Hepatocyte (in vitro differentiated cells): ENCODE results near the gene TM7SF2. TPM values are rescaled to one million over a fixed set of nuclear protein-coding genes. Genes with fewer than 3 reads are reported as not detected.

Source experiments
- DNase-seq: peaks from one replicate; pipeline ENCODE4 v3.0.0-alpha.2; 2016; ENCODE audit warnings: low spot score
- H2AFZ ChIP-seq: fragments of 200-600 bp; sonication (generic); 2 replicates; pipeline ENCODE4 v1.6.0; 2016; ENCODE audit warnings: antibody characterized with exemption, mild to moderate bottlenecking
- H3K27ac ChIP-seq: fragments of 200-600 bp; sonication (generic); 2 replicates; pipeline ENCODE4 v1.5.1; 2016; ENCODE audit warnings: mild to moderate bottlenecking
- H3K27me3 ChIP-seq: fragments of 200-600 bp; sonication (generic); 2 replicates; pipeline ENCODE4 v1.6.1; 2016
- H3K36me3 ChIP-seq: fragments of 200-600 bp; sonication (generic); replicated peaks from 2 replicates; pipeline ENCODE4 v1.5.1; 2016; ENCODE audit warnings: low read depth; ENCODE audit not compliant: insufficient read depth
- H3K4me1 ChIP-seq: fragments of 200-600 bp; sonication (generic); 2 replicates; pipeline ENCODE4 v1.5.1; 2016; ENCODE audit warnings: mild to moderate bottlenecking, moderate library complexity; ENCODE audit not compliant: insufficient read depth
- H3K4me2 ChIP-seq: fragments of 200-600 bp; sonication (generic); 2 replicates; pipeline ENCODE4 v1.6.0; 2016
- H3K4me3 ChIP-seq: fragments of 200-600 bp; sonication (generic); 2 replicates; pipeline ENCODE4 v1.5.1; 2016; ENCODE audit warnings: mild to moderate bottlenecking
- H3K79me2 ChIP-seq: fragments of 200-600 bp; sonication (generic); 2 replicates; pipeline ENCODE4 v1.6.0; 2017; ENCODE audit warnings: mild to moderate bottlenecking
- H3K9me2 ChIP-seq: fragments of 200-600 bp; sonication (generic); replicated peaks from 2 replicates; pipeline ENCODE4 v1.6.0; 2017; ENCODE audit warnings: mild to moderate bottlenecking; ENCODE audit not compliant: insufficient read depth
- H3K9me3 ChIP-seq: fragments of 200-600 bp; sonication (generic); 2 replicates; pipeline ENCODE4 v1.5.1; 2016; ENCODE audit warnings: low read depth, mild to moderate bottlenecking
- H4K20me1 ChIP-seq: fragments of 200-600 bp; sonication (generic); 2 replicates; pipeline ENCODE4 v1.6.0; 2016; ENCODE audit warnings: mild to moderate bottlenecking; ENCODE audit not compliant: insufficient read depth, poor library complexity, severe bottlenecking
- CTCF ChIP-seq: fragments of 200-600 bp; sonication (generic); IDR thresholded peaks from 2 replicates; pipeline ENCODE4 v1.5.1; 2016; ENCODE audit warnings: antibody characterized with exemption, mild to moderate bottlenecking; ENCODE audit not compliant: poor library complexity
- EZH2 ChIP-seq: fragments of 200-600 bp; sonication (generic); IDR thresholded peaks from 2 replicates; pipeline ENCODE4 v1.6.1; 2016; ENCODE audit warnings: antibody characterized with exemption, mild to moderate bottlenecking, borderline replicate concordance
- EZH2phosphoT487 ChIP-seq: fragments of 200-600 bp; sonication (generic); IDR thresholded peaks from one replicate; pipeline ENCODE4 v1.6.1; 2018; ENCODE audit warnings: antibody characterized with exemption, mild to moderate bottlenecking, low read depth, moderate library complexity; ENCODE audit not compliant: unreplicated experiment, severe bottlenecking
- WGBS: methylation state at CpG from one replicate; pipeline ENCODE4 v1.1.6; 2016; ENCODE audit warnings: low lambda C conversion rate; ENCODE audit errors: missing lambda C conversion rate; 5-methylcytosine and 5-hydroxymethylcytosine counted together
- polyA plus RNA-seq: library from polyadenylated mRNA; unstranded; fragments of >200 nt; fragmentation: Nextera tagmentation; extraction: Ambion mirVana; gene quantifications from 2 replicates; pipeline ENCODE4 v1.2.1, GENCODE V29; 2016
- total RNA-seq: library from RNA; depleted of rRNA; stranded (reverse); fragments of >200 nt; gene quantifications from 2 replicates; pipeline ENCODE4 v1.2.3, GENCODE V29; 2014

The TM7SF2 gene
- total and polyA plus RNA-seq, 2 experiments from 2014 or later = 133 to 209 TPM

- no peak overlapping the region for H2AFZ ChIP-seq
- no peaks in the 10 kb centered on the region for H3K9me3 ChIP-seq
- WGBS = 74% methylated on average over 9 of the region's 9 CpGs
- no peaks in the 10 kb centered on the region for H3K79me2 ChIP-seq
- no peak overlapping the region for H3K4me3 ChIP-seq
- no peak for DNase-seq
- TF ChIP-seq CTCF = no peak
- no peak for TF ChIP-seq EZH2phosphoT487
- TF ChIP-seq EZH2 = no peak
- H3K4me1 ChIP-seq = no peaks in the 10 kb centered on the region
- H3K27me3 ChIP-seq = no peaks in the 10 kb centered on the region
- H3K4me2 ChIP-seq = no peak overlapping the region
- no peaks in the 10 kb centered on the region for H3K9me2 ChIP-seq
- no peak overlapping the region for H3K27ac ChIP-seq
- no peaks in the 10 kb centered on the region for H3K36me3 ChIP-seq
- H4K20me1 ChIP-seq = no peaks in the 10 kb centered on the region
These were observed 42.5 kb upstream of the TM7SF2 start for GRCh38 chr11:65069217-65069616.

DNA sequence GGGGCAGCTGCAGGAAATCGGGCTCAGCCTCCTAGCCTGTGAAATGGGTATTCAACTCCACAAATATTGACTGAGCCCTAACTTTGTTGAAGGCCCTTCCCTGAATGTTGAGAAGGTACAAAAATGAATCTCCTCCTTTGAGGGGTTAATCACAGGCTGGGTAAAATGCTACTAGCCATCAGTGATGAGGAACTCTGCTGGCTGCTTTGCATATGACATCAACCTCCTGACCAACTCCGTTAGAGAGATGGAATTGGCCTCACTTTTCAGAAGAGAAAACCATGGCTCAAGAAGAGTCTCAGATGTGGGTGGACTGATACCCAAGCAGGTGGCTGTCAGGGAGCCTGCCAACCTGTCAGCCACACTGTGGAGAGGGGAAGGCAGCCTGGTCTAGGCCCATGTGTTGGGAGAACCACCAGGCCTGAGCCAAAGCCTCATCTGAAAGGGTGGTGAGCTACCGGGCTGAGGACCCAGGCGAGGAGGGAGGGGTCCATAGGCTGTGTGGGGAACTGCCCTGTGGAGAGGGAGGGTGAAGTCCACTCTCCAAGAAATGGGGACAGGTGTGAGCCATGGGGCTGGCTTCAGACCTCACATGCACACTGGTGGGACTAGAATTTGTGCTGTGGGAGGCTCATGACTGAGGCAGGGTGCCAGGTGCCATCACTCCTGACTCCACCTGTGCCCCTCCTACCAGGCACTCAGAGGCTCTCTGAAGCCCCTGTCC is 39.6 kb upstream of the TM7SF2 start:
- 77% methylated on average over 4 of the region's 4 CpGs for WGBS

DNA sequence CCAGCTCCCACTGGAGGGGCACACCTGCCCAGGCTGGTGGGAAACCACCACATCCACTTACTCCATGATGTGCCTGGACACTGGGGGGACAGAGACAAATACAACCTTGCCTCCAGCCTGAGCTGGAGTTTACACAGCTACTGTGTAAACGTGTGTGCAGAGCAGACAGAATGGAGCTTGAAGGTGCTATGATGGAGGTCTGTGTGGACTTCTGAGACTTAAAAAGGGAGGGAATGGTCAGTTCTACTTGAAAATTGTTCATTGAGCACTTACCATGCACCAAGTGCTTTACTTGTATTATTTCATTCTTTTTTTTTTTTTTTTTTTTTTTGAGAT is 39.1 kb upstream of the TM7SF2 start:
- H3K4me2 ChIP-seq = no peak overlapping the region
- DNase-seq = no peak
- 44% methylated on average over 1 of the region's 1 CpG for WGBS
- no peak overlapping the region for H3K4me3 ChIP-seq
- H3K9me2 ChIP-seq = no peaks in the 10 kb centered on the region
- no peaks in the 10 kb centered on the region for H3K9me3 ChIP-seq
- H3K4me1 ChIP-seq = no peaks in the 10 kb centered on the region
- no peak overlapping the region for H3K27ac ChIP-seq
- H2AFZ ChIP-seq = no peak overlapping the region
- no peaks in the 10 kb centered on the region for H4K20me1 ChIP-seq
- H3K79me2 ChIP-seq = no peaks in the 10 kb centered on the region
- TF ChIP-seq CTCF = no peak
- no peaks in the 10 kb centered on the region for H3K27me3 ChIP-seq
- no peaks in the 10 kb centered on the region for H3K36me3 ChIP-seq

More for the DNA sequence above, 39.6 kb upstream of the TM7SF2 start:
- H3K36me3 ChIP-seq = no peaks in the 10 kb centered on the region
- H3K4me3 ChIP-seq = no peak overlapping the region
- H3K27ac ChIP-seq = no peak overlapping the region
- TF ChIP-seq EZH2 (no peak), CTCF (no peak), EZH2phosphoT487 (no peak)
- no peak overlapping the region for H3K4me2 ChIP-seq
- no peaks in the 10 kb centered on the region for H3K9me2 ChIP-seq
- no peak overlapping the region for H2AFZ ChIP-seq
- H3K79me2 ChIP-seq = no peaks in the 10 kb centered on the region
- no peaks in the 10 kb centered on the region for H3K4me1 ChIP-seq
- DNase-seq = no peak
- H3K27me3 ChIP-seq = no peaks in the 10 kb centered on the region
- no peaks in the 10 kb centered on the region for H3K9me3 ChIP-seq
- H4K20me1 ChIP-seq = no peaks in the 10 kb centered on the region

DNA sequence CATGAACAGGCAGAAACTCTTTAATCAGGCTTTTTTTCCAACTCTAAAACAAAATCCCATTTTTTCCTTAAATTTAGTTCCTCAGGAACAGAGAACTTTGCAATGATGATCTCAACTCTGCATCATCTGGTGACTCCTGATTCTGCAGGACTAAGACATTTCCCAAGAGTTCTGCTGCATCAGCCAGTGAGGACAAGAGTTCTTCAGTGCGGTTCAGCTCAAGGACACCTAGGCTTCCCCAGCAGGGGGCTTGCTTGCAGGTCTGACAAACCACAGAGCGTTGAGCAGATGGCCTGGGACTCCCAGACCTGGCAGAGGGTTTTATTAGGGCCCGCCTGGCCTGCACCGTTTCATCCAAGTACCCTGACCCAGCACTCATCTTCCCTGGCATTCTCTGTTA is 34.2 kb upstream of the TM7SF2 start:
- Histone ChIP-seq H3K4me2 (no peak overlapping the region), H3K4me1 (no peaks in the 10 kb centered on the region), H2AFZ (no peak overlapping the region), H3K27me3 (no peaks in the 10 kb centered on the region), H3K36me3 (no peaks in the 10 kb centered on the region), H3K27ac (no peak overlapping the region), H3K4me3 (no peak overlapping the region), H4K20me1 (no peaks in the 10 kb centered on the region), H3K9me3 (no peaks in the 10 kb centered on the region), H3K79me2 (peaks cover 5% of the 10 kb centered on the region), H3K9me2 (no peaks in the 10 kb centered on the region)
- no peak for DNase-seq
- no peak for TF ChIP-seq EZH2phosphoT487
- TF ChIP-seq CTCF = no peak
- no peak for TF ChIP-seq EZH2
- 75% methylated on average over 4 of the region's 4 CpGs for WGBS
